GM10266 (cell line): ENCODE measurements around the gene SLFN13.
"Not testable (repeated sequence)": the region's sequence is repeated elsewhere in the genome, so short reads cannot be mapped to it uniquely, and the experiment has no call there.

Experiments used
- DNase-seq: peaks from one replicate; pipeline ENCODE4 v3.0.0; 2012; ENCODE audit errors: extremely low spot score
- TF ChIP-seq, protein P1 (sequence below): IDR thresholded peaks from 2 replicates; pipeline ENCODE4 v1.5.1; 2012; ENCODE audit warnings: mild to moderate bottlenecking, low read depth; ENCODE audit not compliant: control insufficient read depth, insufficient read depth; ENCODE audit errors: missing control alignments

SLFN13 gene

DNA sequence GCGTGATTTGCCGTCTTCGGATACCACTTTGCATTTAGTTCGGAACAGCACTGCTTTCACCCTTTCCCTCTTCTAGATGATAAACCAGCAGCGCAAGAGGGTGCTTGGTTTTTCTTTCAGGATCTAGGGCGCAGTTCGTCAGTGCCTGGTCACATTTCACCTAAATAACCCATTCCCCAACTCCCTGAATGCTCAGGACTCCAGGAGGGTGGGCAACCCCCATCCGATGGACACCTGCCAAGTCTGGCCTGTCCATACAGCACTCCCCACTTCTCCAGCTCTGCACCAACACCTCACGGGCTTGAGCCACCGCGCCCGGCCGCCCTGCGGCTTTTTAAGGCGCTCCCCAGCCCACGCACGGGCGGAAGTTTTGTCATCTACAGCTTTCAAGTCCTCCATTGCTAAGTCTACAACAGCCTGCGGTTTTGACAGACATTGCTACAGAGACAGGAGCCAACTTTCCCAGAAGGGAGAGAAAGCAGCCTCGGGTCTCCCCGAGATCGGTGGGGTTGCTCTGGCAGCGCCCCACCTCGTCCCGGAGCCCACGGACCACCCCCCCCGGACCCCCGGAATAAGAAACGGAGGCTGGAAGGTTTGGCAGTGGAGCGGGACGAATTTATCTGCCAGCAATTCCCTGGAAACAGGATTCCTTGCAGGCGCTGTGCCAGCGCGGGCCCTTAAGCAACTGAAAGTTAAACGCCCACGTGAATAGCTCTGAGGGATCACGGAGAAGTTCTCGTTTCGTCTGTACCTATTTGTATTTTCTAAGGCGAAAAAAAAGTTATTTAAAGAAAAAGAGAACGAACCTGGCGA, 38.6 kb upstream of the SLFN13 start:
- TF ChIP-seq, protein P1, sequence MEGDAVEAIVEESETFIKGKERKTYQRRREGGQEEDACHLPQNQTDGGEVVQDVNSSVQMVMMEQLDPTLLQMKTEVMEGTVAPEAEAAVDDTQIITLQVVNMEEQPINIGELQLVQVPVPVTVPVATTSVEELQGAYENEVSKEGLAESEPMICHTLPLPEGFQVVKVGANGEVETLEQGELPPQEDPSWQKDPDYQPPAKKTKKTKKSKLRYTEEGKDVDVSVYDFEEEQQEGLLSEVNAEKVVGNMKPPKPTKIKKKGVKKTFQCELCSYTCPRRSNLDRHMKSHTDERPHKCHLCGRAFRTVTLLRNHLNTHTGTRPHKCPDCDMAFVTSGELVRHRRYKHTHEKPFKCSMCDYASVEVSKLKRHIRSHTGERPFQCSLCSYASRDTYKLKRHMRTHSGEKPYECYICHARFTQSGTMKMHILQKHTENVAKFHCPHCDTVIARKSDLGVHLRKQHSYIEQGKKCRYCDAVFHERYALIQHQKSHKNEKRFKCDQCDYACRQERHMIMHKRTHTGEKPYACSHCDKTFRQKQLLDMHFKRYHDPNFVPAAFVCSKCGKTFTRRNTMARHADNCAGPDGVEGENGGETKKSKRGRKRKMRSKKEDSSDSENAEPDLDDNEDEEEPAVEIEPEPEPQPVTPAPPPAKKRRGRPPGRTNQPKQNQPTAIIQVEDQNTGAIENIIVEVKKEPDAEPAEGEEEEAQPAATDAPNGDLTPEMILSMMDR: no peak
- peak; percentile 86 for DNase-seq

DNA sequence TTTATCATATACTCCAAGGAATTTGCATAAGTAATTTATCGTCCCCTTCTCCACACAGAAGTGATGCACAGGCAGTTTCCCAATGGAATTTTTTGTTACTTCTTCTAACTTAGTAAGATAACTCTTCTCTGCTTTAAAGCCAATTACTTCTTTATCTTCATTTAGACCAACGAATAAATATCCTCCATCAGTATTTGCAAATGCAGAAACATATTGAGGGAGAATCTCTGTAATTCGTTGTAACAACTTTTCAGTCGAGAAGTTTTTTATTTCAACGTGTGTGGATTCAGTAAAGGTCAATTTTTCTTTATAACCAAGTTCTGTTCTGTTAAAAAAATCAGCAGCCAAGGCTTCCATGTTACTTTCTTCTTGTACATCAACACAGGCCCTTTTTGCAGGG, 30.7 kb upstream of the SLFN13 start:
- no peak for DNase-seq
- TF ChIP-seq, protein P1: no peak

DNA sequence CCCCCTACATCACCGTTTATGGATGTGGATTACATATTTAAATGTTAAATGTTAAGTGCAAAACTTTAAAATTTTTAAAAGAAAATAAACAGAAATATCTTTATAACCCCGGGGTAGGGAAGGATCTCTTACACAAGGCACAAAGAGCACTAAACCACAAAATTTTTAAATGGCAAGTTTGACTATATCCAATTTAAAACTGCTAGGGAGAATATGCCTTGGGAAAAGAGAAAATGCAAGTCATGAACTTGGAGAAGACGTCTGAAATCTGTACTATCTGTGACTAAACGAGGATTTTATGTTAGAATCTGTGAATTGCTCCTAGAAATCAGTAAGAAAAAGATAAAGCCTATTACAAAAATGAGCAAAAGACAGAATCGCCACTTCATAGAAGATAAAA, 28.7 kb upstream of the SLFN13 start:
- TF ChIP-seq, protein P1: no peak
- DNase-seq: no peak

DNA sequence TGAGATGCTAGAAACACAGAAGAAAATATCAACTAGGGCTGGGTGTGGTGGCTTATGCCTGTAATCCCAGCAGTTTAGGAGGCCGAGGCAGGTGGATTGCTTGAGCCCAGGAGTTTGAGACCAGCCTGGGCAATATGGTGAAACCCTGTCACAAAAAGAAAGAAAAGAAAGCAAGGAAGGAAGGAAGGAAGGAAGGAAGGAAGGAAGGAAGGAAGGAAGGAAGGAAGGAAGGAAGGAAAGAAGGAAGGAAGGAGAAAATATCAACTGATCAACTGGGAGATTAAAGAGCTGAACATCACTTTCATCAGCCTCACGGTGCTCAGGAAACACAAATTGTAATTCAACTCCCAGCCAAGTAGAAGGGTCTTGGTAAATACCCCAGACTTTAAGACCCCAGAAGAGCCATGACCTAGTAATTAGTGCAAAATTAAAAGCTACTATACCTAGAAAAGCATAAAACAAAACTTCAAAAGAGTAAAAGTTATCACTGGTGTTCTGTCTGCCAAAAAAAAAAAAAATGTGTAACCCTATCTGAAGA, 27.8 kb upstream of the SLFN13 start:
- TF ChIP-seq, protein P1: no peak
- no peak for DNase-seq

DNA sequence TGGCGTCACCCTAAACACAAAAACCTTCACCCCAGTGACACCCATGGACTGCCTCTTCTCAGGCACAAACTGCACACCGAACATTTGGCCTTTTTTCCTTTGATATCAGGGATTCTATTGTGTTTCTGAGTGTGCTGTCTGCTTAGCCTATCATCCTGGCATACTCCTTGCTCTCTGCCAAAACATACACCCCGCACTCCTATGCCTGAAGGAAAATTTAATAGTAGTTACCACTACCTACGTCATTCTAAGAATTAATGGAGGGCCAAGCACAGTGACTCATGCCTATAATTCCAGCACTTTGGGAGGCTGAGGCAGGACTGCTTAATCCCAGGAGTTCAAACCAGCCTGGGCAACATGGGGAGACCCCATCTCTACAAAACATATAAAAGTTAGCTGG, 19.9 kb upstream of the SLFN13 start:
- TF ChIP-seq, protein P1: no peak
- DNase-seq: no peak

DNA sequence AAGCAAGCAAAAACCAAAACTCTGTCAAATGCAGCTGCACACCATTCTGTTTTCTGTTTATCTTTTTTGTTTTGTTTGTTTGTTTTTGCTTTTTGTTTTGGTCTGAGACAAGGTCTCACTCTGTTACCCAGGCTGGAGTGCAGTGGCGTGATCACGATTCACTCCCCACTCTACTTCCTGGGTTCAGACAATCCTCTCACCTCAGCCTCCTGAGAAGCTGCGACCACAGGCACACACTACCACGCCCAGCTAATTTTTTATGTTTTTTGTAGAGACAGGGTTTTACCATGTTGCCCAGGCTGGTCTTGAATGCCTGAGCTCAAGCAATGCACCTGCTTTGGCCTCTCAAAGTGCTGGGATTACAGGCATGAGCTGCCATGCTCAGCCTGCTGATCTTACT, 19.3 kb upstream of the SLFN13 start:
- TF ChIP-seq, protein P1: no peak
- no peak for DNase-seq

DNA sequence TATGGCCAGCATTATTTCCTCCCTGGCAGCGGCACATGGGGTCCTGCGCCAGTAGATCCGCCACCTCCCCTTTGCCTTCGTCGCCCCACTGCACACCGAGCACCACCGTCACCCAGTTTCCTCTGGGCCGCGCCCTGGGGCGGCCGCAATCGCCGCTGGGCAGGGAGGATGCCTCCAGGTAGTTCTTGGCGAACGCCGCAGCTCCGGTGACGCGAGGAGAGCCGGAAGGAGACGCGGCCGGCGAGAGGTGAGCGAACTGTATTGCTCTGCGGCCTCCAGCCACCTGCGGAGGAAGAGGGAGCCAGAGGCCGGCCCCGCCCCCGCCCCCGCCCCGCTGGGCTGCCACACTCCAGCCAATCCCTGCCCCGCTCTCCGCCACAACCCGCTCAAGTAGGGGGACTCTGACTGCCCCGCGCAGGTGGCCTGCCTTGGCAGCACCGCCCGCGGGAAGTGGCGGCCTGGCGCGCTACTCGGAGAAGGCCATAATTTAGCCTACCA, 11.8 kb upstream of the SLFN13 start:
- DNase-seq: peak; percentile 80
- TF ChIP-seq, protein P1: no peak

DNA sequence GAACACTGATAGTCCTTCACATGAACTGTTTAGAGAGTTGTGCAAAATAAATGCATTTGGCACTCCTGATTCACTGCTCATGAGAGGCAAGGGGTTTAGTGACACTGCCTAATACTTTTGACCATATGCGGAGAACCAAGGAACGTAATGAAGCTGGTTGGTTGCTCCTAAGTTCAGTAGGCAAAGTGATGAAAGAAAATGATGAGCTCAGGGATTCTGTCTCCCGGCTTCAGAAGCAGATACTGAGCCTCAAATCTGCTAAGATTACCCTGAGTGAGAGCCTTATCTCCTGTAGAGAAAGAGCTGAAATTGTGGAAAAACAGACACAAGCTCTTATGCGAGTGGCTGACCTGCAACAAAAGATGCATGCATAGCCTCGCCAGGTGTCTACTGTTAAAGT, 5.5 kb upstream of the SLFN13 start:
- DNase-seq: not testable (repeated sequence)
